Ascending aorta (tissue), 2 donors: ENCODE results near the gene ANKMY1. TPM values are rescaled to one million over a fixed set of nuclear protein-coding genes. Genes with fewer than 3 reads are reported as not detected.

Source experiments
- DNase-seq, 2 donors: peaks; one replicate each; pipeline ENCODE4 v3.0.0-alpha.2; 2019; ENCODE audit warnings: low spot score in 2 of 2
- H3K27ac ChIP-seq, 2 donors: fragments of 200-600 bp; sonication (generic); one replicate each; pipeline ENCODE4 v1.5.1; 2016 to 2017; ENCODE audit warnings: mild to moderate bottlenecking in 1 of 2
- H3K27me3 ChIP-seq: fragments of 200-600 bp; sonication (generic); one replicate; pipeline ENCODE4 v1.5.1; 2017
- H3K36me3 ChIP-seq, 2 donors: fragments of 200-600 bp; sonication (generic); one replicate each; pipeline ENCODE4 v1.5.1; 2016
- H3K4me1 ChIP-seq, 2 donors: fragments of 200-600 bp; sonication (generic); one replicate each; pipeline ENCODE4 v1.5.1; 2016 to 2017; ENCODE audit warnings: mild to moderate bottlenecking in 1 of 2
- H3K4me3 ChIP-seq, 2 donors: fragments of 200-600 bp; sonication (generic); one replicate each; pipeline ENCODE4 v1.5.1; 2016 to 2017; ENCODE audit warnings: mild to moderate bottlenecking in 1 of 2
- H3K9me3 ChIP-seq, 2 donors: fragments of 200-600 bp; sonication (generic); one replicate each; pipeline ENCODE4 v1.5.1; 2016
- intact Hi-C: fragments of 100-400 bp; cut with DNase I; formaldehyde crosslinking; loops from one replicate; pipeline ENCODE4 v1.15.1; 2023
- total RNA-seq: library from RNA; depleted of rRNA; stranded (reverse); fragments of >200 nt; gene quantifications from one replicate; pipeline ENCODE4 v1.1.0, GENCODE V29; 2016
- TF ChIP-seq, protein P1 (sequence below), 3 experiments: fragments of 200-600 bp in 2 of 3; fragments of 450-650 bp in 1 of 3; sonication (generic) in 2 of 3; IDR thresholded peaks; one replicate each; pipeline ENCODE4 v1.5.1; 2016 to 2019; ENCODE audit warnings: antibody characterized with exemption in 3 of 3, mild to moderate bottlenecking in 1 of 3, moderate library complexity in 1 of 3

Gene ANKMY1
- total RNA-seq, 1 donor from 2014 or later = 14.4 TPM

DNA sequence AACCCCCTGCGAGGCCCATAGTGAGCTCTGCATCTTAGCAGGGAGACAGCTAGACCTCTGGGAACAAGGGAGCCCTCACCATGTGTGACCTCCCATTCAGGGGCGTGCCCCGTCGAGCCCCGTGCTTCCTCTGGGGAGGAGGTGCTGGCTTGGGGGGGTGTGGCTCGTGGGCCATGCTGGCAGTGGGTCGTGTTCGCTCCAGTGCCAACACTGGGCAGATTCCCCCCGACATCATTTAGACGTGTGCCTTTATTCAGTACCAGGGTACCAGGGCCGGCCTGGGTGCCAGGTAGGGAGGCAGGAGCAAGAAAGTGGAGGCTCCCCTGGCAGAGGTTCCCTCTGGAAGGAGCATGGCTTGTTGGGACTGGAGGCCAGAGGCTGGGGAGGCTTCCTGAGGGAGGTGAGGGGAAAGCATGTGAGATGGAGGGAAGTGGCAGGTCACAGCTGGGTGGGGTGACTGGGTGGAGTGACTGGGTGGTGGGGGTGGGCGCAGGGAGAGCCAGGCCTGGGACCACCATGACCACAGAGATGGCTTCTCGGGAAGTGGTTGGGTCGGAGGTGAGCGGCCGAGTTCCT, 107.2 kb downstream of the ANKMY1 start:
- H3K4me1 ChIP-seq = peaks cover 10 to 25% of the 10 kb centered on the region in 2 donors

DNA sequence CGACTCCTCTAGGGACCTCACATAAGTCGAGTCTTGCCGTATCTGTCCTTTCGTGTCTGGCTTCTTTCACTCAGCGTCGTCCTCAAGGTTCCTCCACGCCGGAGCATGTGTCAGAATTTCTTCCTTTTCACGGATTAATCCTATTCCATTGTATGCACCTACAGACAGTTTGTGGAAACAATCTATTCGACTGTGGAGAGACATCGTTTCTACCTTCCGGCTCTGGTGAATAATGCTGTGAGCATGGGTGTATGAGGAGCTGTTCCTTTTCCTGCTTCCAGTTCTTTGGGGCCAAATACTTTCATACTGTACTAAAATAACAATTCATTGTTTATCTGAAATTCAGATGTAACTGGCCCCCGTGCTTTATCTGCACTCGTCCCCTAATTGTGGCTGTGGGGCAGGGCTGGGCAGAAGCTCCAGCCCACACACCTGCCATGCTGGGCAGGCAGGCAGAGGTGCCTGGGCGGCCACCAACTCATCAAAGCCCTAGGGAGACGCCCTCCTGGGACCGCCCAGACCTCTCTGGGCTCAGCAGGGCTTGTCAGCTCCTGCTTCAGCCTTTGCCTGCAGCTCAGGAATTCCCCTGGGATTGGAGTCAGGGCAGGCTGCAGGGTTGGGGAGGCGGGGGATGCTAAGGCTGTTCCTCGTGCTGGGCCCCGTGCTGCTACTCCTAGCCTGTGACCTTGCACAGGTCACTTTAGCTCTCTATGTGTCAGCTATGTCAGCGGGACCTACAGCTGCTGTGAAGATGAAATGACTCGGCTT, 107.8 kb downstream of the ANKMY1 start:
- no peak for DNase-seq
- Histone ChIP-seq H3K27me3 (no peaks in the 10 kb centered on the region), H3K4me1 (peaks cover 10 to 22% of the 10 kb centered on the region in 2 donors), H3K4me3 (no peak overlapping the region), H3K27ac (no peak overlapping the region), H3K9me3 (no peaks in the 10 kb centered on the region), H3K36me3 (peaks cover 0 to 10% of the 10 kb centered on the region in 2 donors)
- TF ChIP-seq, protein P1, sequence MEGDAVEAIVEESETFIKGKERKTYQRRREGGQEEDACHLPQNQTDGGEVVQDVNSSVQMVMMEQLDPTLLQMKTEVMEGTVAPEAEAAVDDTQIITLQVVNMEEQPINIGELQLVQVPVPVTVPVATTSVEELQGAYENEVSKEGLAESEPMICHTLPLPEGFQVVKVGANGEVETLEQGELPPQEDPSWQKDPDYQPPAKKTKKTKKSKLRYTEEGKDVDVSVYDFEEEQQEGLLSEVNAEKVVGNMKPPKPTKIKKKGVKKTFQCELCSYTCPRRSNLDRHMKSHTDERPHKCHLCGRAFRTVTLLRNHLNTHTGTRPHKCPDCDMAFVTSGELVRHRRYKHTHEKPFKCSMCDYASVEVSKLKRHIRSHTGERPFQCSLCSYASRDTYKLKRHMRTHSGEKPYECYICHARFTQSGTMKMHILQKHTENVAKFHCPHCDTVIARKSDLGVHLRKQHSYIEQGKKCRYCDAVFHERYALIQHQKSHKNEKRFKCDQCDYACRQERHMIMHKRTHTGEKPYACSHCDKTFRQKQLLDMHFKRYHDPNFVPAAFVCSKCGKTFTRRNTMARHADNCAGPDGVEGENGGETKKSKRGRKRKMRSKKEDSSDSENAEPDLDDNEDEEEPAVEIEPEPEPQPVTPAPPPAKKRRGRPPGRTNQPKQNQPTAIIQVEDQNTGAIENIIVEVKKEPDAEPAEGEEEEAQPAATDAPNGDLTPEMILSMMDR (IDR thresholded peaks at IDR 0.05) = no peak
- intact Hi-C loops = no loop called here

More for the DNA sequence above, 107.2 kb downstream of the ANKMY1 start:
- intact Hi-C loops = no loop called here
- Histone ChIP-seq H3K4me3 (no peak overlapping the region), H3K27ac (no peak overlapping the region), H3K27me3 (no peaks in the 10 kb centered on the region), H3K9me3 (no peaks in the 10 kb centered on the region), H3K36me3 (peaks cover 0 to 4% of the 10 kb centered on the region in 2 donors)
- TF ChIP-seq, protein P1 (IDR thresholded peaks at IDR 0.05) = no peak
- no peak for DNase-seq

DNA sequence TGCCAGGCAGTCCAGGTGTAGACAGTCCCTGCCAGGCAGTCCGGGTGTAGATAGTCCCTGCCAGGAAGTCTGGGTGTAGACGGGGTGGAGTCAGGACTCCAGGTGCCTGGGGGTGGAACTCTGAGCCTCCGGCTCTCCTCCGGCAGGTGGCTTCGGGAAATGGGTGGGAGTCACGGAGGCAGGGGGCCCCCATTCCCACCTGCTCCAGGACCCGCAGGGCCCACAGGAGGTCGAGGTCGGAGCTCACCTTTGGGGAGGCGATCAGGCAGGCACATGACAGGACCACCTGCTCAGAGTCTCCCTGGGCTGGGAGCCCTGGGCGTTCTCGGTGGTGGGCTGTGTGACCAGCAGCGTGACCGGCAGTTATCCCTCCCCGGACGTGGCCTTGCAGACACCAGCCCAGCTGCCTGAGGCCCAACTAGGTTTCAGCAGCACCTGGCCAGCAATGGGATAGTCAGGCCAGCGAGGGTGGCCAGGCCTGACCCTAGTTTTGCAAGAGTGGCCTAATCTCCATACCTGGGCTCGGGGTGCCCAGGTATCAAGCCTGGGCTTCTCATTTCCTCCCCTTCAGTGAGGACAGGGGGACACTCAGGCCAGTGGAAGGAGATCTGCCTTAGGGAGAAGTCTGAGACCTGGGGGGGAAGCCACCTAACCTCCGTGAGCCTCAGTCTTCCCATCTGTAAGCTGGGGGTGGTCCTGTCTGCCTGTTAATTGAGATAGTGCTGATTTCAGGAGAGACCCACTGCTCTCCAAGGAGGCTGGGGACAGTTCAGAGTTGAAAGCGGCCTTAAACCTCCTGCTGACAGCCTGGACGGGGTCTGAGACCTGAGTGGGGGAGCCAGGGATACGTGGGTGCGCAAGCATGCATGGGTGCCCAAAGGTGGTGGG, 109.2 kb downstream of the ANKMY1 start:
- Histone ChIP-seq H3K4me3 (no peak overlapping the region), H3K27me3 (no peaks in the 10 kb centered on the region), H3K9me3 (no peaks in the 10 kb centered on the region), H3K27ac (no peak overlapping the region), H3K4me1 (peaks cover 10 to 20% of the 10 kb centered on the region in 2 donors), H3K36me3 (peaks cover 0 to 13% of the 10 kb centered on the region in 2 donors)
- TF ChIP-seq, protein P1 (IDR thresholded peaks at IDR 0.05) = no peak
- no peak for DNase-seq
- intact Hi-C loops = no loop called here

DNA sequence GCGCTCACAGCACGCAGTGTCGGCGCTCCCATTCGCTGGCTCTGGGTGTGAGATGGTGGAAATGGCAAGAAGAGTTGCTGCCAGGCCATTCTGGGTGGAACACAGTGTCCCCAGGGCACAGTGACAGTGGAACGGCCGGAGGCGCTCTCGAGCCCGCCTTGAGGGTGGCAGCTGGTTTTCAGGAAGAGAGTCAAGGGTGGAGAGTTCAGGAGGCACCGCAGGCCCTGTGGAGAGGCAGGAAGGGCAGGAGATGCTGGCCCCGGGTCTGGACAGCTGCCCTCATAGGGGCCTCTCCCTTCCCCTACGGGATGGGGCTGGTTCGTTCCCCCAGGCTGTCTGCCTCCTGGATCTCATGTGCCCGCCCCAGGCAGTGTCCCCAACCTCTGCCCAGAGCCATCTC, 109.9 kb downstream of the ANKMY1 start:
- no peak for DNase-seq
- TF ChIP-seq, protein P1 (IDR thresholded peaks at IDR 0.05) = no peak
- no peaks in the 10 kb centered on the region for H3K9me3 ChIP-seq
- peaks cover 10 to 20% of the 10 kb centered on the region in 2 donors for H3K4me1 ChIP-seq
- H3K27me3 ChIP-seq = no peaks in the 10 kb centered on the region
- no peak overlapping the region for H3K27ac ChIP-seq
- peaks cover 0 to 13% of the 10 kb centered on the region in 2 donors for H3K36me3 ChIP-seq
- H3K4me3 ChIP-seq = no peak overlapping the region
- intact Hi-C loops = no loop called here

DNA sequence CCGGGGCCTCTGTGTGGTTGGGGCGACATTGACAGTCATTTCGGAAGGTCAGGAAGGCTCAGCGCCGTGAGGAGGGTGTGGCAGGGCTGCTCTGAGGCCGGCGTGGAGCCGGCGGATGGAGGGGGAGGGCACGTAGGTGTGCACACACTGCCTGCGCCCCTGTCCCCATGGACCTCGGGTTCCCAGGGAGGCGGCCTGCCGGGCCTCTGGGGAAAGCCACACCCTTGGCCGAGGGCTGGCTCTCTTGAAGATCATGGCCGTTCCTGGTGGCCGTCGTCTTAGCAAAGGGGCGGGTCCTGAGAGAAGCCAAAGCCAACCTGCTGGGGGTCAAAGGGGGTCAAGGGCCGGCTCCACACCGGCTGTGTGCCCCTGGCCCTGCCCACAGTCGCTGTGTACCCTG, 110.5 kb downstream of the ANKMY1 start:
- intact Hi-C loops = no loop called here
- Histone ChIP-seq H3K9me3 (no peaks in the 10 kb centered on the region), H3K4me3 (no peak overlapping the region), H3K36me3 (peaks cover 0 to 13% of the 10 kb centered on the region in 2 donors), H3K27ac (no peak overlapping the region), H3K27me3 (no peaks in the 10 kb centered on the region), H3K4me1 (peaks cover 9 to 19% of the 10 kb centered on the region in 2 donors)
- no peak for DNase-seq
- TF ChIP-seq, protein P1 (IDR thresholded peaks at IDR 0.05) = no peak
